ENCODE data around the gene CCNF.
"Not testable (repeated sequence)": the region's sequence is repeated elsewhere in the genome, so short reads cannot be mapped to it uniquely, and the experiment has no call there.

The CCNF gene

DNA sequence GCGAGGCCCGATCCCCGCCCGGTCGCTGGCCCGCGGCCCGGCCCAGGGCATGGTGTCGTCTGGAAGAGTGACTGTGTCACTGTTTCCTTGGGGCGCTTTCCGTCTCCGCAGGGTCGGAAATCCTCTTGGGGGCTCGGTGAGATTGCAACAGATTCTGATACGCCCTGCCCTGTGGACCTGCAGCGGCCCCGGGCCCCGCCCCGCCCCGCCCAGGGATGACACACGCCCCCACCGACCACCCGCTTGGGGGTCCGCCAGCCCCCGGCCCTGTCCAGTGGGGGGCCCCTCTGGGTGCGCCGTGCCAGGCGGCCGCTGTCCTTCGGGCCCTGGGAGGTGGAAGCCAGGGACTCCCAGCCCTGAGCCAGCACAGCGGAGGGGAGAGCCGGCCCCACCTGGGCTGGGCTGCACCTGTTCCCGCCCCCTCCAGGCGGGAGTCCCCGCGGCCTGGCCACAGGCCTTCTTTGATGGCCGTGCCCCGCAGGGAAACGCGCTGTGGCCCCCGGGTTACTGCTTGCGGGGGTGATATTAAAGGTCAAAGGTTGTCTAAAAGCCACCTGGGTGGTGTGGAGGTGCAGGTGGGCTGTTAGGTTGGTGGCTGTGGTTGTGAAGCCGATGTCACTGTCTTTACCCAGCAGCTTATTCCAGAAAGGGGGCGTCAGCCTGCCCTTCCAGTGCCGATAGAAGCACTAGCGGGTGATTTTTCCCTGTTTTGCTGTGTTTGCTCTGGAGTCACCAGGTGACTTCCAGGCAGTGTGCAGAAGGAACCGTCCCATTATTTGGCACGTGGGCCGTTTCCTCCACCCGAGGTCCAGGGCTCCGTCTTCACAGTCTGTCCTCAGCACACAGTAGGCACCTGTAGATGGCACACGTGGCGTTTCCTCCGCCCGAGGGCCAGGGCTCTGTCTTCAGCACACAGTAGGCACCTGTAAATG is 46.4 kb downstream of the CCNF start:
- Histone ChIP-seq H3K27me3 (ENCODE audit: insufficient read depth, low read depth, severe bottlenecking) (no peaks in the 10 kb centered on the region), H3K27ac (peak overlapping the region; percentile 82), H3K36me3 (peaks cover 30% of the 10 kb centered on the region), H3K9me3 (ENCODE audit: severe bottlenecking) (no peaks in the 10 kb centered on the region), H3K4me3 (ENCODE audit: low read depth, low read length) (peak overlapping the region; percentile 52)
- DNase-seq: peak; percentile 42
- no peak for TF ChIP-seq CTCF (IDR thresholded peaks at IDR 0.05; ENCODE audit: low read depth, low read length)

- Histone ChIP-seq H3K4me3 (ENCODE audit: low read depth, low read length) (peak overlapping the region; percentile 52), H3K36me3 (peaks cover 30% of the 10 kb centered on the region), H3K9me3 (ENCODE audit: severe bottlenecking) (no peaks in the 10 kb centered on the region), H3K27ac (peak overlapping the region; percentile 82), H3K27me3 (ENCODE audit: insufficient read depth, low read depth, severe bottlenecking) (no peaks in the 10 kb centered on the region)
- DNase-seq: no peak
- TF ChIP-seq CTCF (IDR thresholded peaks at IDR 0.05; ENCODE audit: low read depth, low read length): no peak
Observed at GRCh38 chr16:2476345-2476720, 47.1 kb downstream of the CCNF start.

- Histone ChIP-seq H3K4me3 (ENCODE audit: low read depth, low read length) (no peak overlapping the region), H3K27ac (peak overlapping the region; percentile 82), H3K9me3 (ENCODE audit: severe bottlenecking) (no peaks in the 10 kb centered on the region), H3K27me3 (ENCODE audit: insufficient read depth, low read depth, severe bottlenecking) (no peaks in the 10 kb centered on the region), H3K36me3 (peaks cover 30% of the 10 kb centered on the region)
- TF ChIP-seq CTCF (IDR thresholded peaks at IDR 0.05; ENCODE audit: low read depth, low read length): no peak
- DNase-seq: no peak
Observed at GRCh38 chr16:2476741-2477140, 47.5 kb downstream of the CCNF start.

- no peak overlapping the region for H3K4me3 ChIP-seq (ENCODE audit: low read depth, low read length)
- DNase-seq: no peak
- no peaks in the 10 kb centered on the region for H3K9me3 ChIP-seq (ENCODE audit: severe bottlenecking)
Observed at GRCh38 chr16:2477327-2477726, 48.1 kb downstream of the CCNF start.

GRCh38 chr16:2478279-2478678 is 49.0 kb downstream of the CCNF start:
- Histone ChIP-seq H3K27me3 (ENCODE audit: insufficient read depth, low read depth, severe bottlenecking) (no peaks in the 10 kb centered on the region), H3K36me3 (peaks cover 30% of the 10 kb centered on the region), H3K4me3 (ENCODE audit: low read depth, low read length) (no peak overlapping the region), H3K27ac (no peak overlapping the region), H3K9me3 (ENCODE audit: severe bottlenecking) (no peaks in the 10 kb centered on the region)
- TF ChIP-seq CTCF (IDR thresholded peaks at IDR 0.05; ENCODE audit: low read depth, low read length): no peak
- no peak for DNase-seq

More at GRCh38 chr16:2477327-2477726, 48.1 kb downstream of the CCNF start:
- Histone ChIP-seq H3K27me3 (ENCODE audit: insufficient read depth, low read depth, severe bottlenecking) (no peaks in the 10 kb centered on the region), H3K27ac (no peak overlapping the region), H3K36me3 (peaks cover 30% of the 10 kb centered on the region)
- TF ChIP-seq CTCF (IDR thresholded peaks at IDR 0.05; ENCODE audit: low read depth, low read length): no peak

- not testable (repeated sequence) for H3K9me3 ChIP-seq (ENCODE audit: severe bottlenecking)
- H3K36me3 ChIP-seq: peaks cover 27% of the 10 kb centered on the region
Observed at GRCh38 chr16:2479996-2480395, 50.7 kb downstream of the CCNF start.

More at GRCh38 chr16:2479996-2480395, 50.7 kb downstream of the CCNF start:
- DNase-seq; H3K4me3 ChIP-seq (ENCODE audit: low read depth, low read length); H3K27ac ChIP-seq; H3K27me3 ChIP-seq (ENCODE audit: insufficient read depth, low read depth, severe bottlenecking): not testable (repeated sequence)

All from WERI-Rb-1 (cell line).